ENCODE results near the gene CCNF. TPM values are rescaled to one million over a fixed set of nuclear protein-coding genes. Genes with fewer than 3 reads are reported as not detected.

Gene CCNF
- total and polyA plus RNA-seq, 9 of the 15 experiments (the other 6 are each of a cell fraction or from before 2014, with no cell fraction given), result 4.1 to 70.1 (median 29.5) TPM

- TF ChIP-seq GATAD2B (IDR thresholded peaks at IDR 0.05; ENCODE audit: borderline replicate concordance), result no peak
- TF ChIP-seq HMBOX1 (IDR thresholded peaks at IDR 0.05), result no peak
- TF ChIP-seq ZNF408 (CRISPR knock-in tag; IDR thresholded peaks at IDR 0.05; ENCODE audit: low read depth), result no peak
- TF ChIP-seq HMGN3 (IDR thresholded peaks at IDR 0.05; ENCODE audit: borderline replicate concordance, extremely low read depth, insufficient read length, low read depth, low read length), result peak; percentile 63
- no peak for TF ChIP-seq HMG20B (CRISPR knock-in tag; IDR thresholded peaks at IDR 0.05)
- TF ChIP-seq POLR2H (tag; IDR thresholded peaks at IDR 0.05; ENCODE audit: low read depth), result no peak
- TF ChIP-seq POLR3A (IDR thresholded peaks at IDR 0.05; ENCODE audit: borderline replicate concordance, extremely low read depth, insufficient read depth, insufficient read length), result no peak
- peak; percentile 65; the same call in 1 of the 2 replicates for TF ChIP-seq CBFB (CRISPR knock-in tag; IDR thresholded peaks at IDR 0.05)
- TF ChIP-seq RB1 (IDR thresholded peaks at IDR 0.05; ENCODE audit: low read depth), result peak; percentile 67; the same call in 1 of the 2 replicates
- no peak; the same call in 1 of the 2 replicates for TF ChIP-seq CREB1 (IDR thresholded peaks at IDR 0.05)
- peak; percentile 58 for TF ChIP-seq CREB1 (CRISPR knock-in tag; IDR thresholded peaks at IDR 0.05)
- TF ChIP-seq SMC3 (conservative IDR thresholded peaks at IDR 0.05; ENCODE audit: insufficient read depth, low read depth, low read length), result peak; percentile 87
- peak in 1 of 2 experiments; percentile 61; a peak in 2 of 4 replicates for TF ChIP-seq MNT (conservative IDR thresholded peaks at IDR 0.05)
- TF ChIP-seq ZNF586 (CRISPR knock-in tag; conservative IDR thresholded peaks at IDR 0.05), result no peak
- no peak for TF ChIP-seq SRSF1 (IDR thresholded peaks at IDR 0.05; ENCODE audit: low read depth, low read length)
- TF ChIP-seq ZNF347 (CRISPR knock-in tag; IDR thresholded peaks at IDR 0.05; ENCODE audit: low read depth), result no peak
- TF ChIP-seq ZBTB33 (CRISPR knock-in tag; IDR thresholded peaks at IDR 0.05), result peak; percentile 83; the same call in 1 of the 2 replicates
- no peak for TF ChIP-seq CREBBP (IDR thresholded peaks at IDR 0.05; ENCODE audit: low read depth, low read length)
- TF ChIP-seq CREM (IDR thresholded peaks at IDR 0.05; ENCODE audit: low read depth), result peak; percentile 48; the same call in 1 of the 2 replicates
- no peak for TF ChIP-seq NR2C1 (IDR thresholded peaks at IDR 0.05)
- TF ChIP-seq NR2C1 (tag; IDR thresholded peaks at IDR 0.05), result no peak
- no peak for TF ChIP-seq TFE3 (CRISPR knock-in tag; IDR thresholded peaks at IDR 0.05)
- 0 out of 2 replicates have a peak, but pooled peaks have one; percentile 4 for TF ChIP-seq EGR1 (conservative IDR thresholded peaks at IDR 0.05)
These were observed 71.9 kb downstream of the CCNF start (continued) for GRCh38 chr16:2500918-2501750.

All from K562 (cell line).